ENCODE data around the gene H1-8.
"Not testable (repeated sequence)": the region's sequence is repeated elsewhere in the genome, so short reads cannot be mapped to it uniquely, and the experiment has no call there.

H1-8 gene

GRCh38 chr3:129543156-129543790 is at the start of gene H1-8:
Gene H1-8, plus strand, starts transcription at chr3:129543175. Its CDS starts 44 bp downstream, at chr3:129543219.
- no peak for DNase-seq (ENCODE audit: low spot score)

GRCh38 chr3:129493206-129493605 is 49.8 kb upstream of the H1-8 start:
- DNase-seq (ENCODE audit: low spot score): no peak

GRCh38 chr3:129494499-129494898 is 48.5 kb upstream of the H1-8 start:
- DNase-seq (ENCODE audit: low spot score): not testable (repeated sequence)

- DNase-seq (ENCODE audit: low spot score): peak; percentile 72
Observed at GRCh38 chr3:129495006-129495639, 47.9 kb upstream of the H1-8 start.

- DNase-seq (ENCODE audit: low spot score): not testable (repeated sequence)
Observed at GRCh38 chr3:129497876-129498275, 45.1 kb upstream of the H1-8 start.

- not testable (repeated sequence) for DNase-seq (ENCODE audit: low spot score)
Observed at GRCh38 chr3:129498603-129499488, 44.1 kb upstream of the H1-8 start.

- DNase-seq (ENCODE audit: low spot score): not testable (repeated sequence)
Observed at GRCh38 chr3:129499604-129500333, 43.2 kb upstream of the H1-8 start.

GRCh38 chr3:129500334-129500658 is 42.7 kb upstream of the H1-8 start:
- no peak for DNase-seq (ENCODE audit: low spot score)

GRCh38 chr3:129501630-129502029 is 41.3 kb upstream of the H1-8 start:
- DNase-seq (ENCODE audit: low spot score): no peak

GRCh38 chr3:129502641-129503408 is 40.1 kb upstream of the H1-8 start:
- DNase-seq (ENCODE audit: low spot score): no peak

- DNase-seq (ENCODE audit: low spot score): no peak
Observed at GRCh38 chr3:129503471-129504291, 39.3 kb upstream of the H1-8 start.

- DNase-seq (ENCODE audit: low spot score): no peak
Observed at GRCh38 chr3:129504471-129505100, 38.4 kb upstream of the H1-8 start.

- no peak for DNase-seq (ENCODE audit: low spot score)
Observed at GRCh38 chr3:129505341-129505740, 37.6 kb upstream of the H1-8 start.

GRCh38 chr3:129506231-129506742 is 36.7 kb upstream of the H1-8 start:
- DNase-seq (ENCODE audit: low spot score): no peak

GRCh38 chr3:129507181-129507831 is 35.7 kb upstream of the H1-8 start:
- DNase-seq (ENCODE audit: low spot score): no peak

- DNase-seq (ENCODE audit: low spot score): no peak
Observed at GRCh38 chr3:129512595-129512994, 30.4 kb upstream of the H1-8 start.

GRCh38 chr3:129513705-129514104 is 29.3 kb upstream of the H1-8 start:
- no peak for DNase-seq (ENCODE audit: low spot score)

GRCh38 chr3:129514110-129514509 is 28.9 kb upstream of the H1-8 start:
- DNase-seq (ENCODE audit: low spot score): no peak

GRCh38 chr3:129514563-129514962 is 28.4 kb upstream of the H1-8 start:
- DNase-seq (ENCODE audit: low spot score): no peak
